ENCODE data around the gene TNRC6A. TPM values are rescaled to one million over a fixed set of nuclear protein-coding genes. Genes with fewer than 3 reads are reported as not detected.
A peak's percentile ranks its signal among the peaks of the same experiment; 100 is the strongest.
"Not testable (repeated sequence)": the region's sequence is repeated elsewhere in the genome, so short reads cannot be mapped to it uniquely, and the experiment has no call there.

TNRC6A gene
- total and polyA plus RNA-seq, 4 donors: 9.3 to 42.3 (median 22.9) TPM

GRCh38 chr16:24844101-24845030 is 114.9 kb downstream of the TNRC6A start:
- WGBS: 87% methylated on average over 17 of the region's 17 CpGs
- Histone ChIP-seq H3K36me3 (ENCODE audit: control insufficient read depth in 4 of 4, insufficient read depth in 3 of 4, low read depth in 1 of 4, low read length in 3 of 4) (peaks cover 0 to 1% (median 0%) of the 10 kb centered on the region in 4 donors), H3K27me3 (ENCODE audit: control insufficient read depth in 4 of 4, insufficient read depth in 4 of 4, low read length in 3 of 4) (no peaks in the 10 kb centered on the region), H3K9ac (ENCODE audit: low read depth in 1 of 2, low read length in 2 of 2) (no peak overlapping the region), H3K9me3 (ENCODE audit: control insufficient read depth in 4 of 4, low read length in 3 of 4) (no peaks in the 10 kb centered on the region), H3K27ac (ENCODE audit: low read depth in 1 of 2, low read length in 2 of 2) (no peak overlapping the region), H3K4me1 (ENCODE audit: control insufficient read depth in 4 of 4, insufficient read depth in 4 of 4, low read length in 3 of 4) (peaks cover under 1 to 9% (median 5%) of the 10 kb centered on the region in 4 donors), H3K4me3 (ENCODE audit: low read depth in 1 of 3, low read length in 3 of 3) (no peak overlapping the region)
- TF ChIP-seq HNF4G (IDR thresholded peaks at IDR 0.05): no peak
- no peak for DNase-seq (ENCODE audit: low spot score)

DNA sequence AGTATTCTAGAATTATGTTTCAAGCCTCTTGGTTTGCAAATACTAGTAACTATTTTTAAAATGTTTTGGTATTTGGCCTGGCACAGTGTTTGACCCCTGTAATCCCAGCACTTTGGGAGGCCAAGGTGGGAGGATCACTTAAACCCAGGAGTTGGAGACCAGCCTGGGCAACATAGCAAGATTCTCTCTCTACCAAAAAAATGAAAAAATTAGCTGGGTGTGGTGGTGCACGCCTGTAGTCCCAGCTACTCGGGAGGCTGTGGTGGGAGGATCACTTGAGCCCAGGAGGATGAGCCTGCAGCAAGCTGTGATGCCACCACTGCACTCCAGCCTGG is 115.5 kb downstream of the TNRC6A start:
- not testable (repeated sequence) for H3K9me3 ChIP-seq (ENCODE audit: control insufficient read depth in 4 of 4, low read length in 3 of 4); H3K36me3 ChIP-seq (ENCODE audit: control insufficient read depth in 4 of 4, insufficient read depth in 3 of 4, low read depth in 1 of 4, low read length in 3 of 4); H3K4me3 ChIP-seq (ENCODE audit: low read depth in 1 of 3, low read length in 3 of 3); H3K9ac ChIP-seq (ENCODE audit: low read depth in 1 of 2, low read length in 2 of 2); DNase-seq (ENCODE audit: low spot score); H3K4me1 ChIP-seq (ENCODE audit: control insufficient read depth in 4 of 4, insufficient read depth in 4 of 4, low read length in 3 of 4); H3K27ac ChIP-seq (ENCODE audit: low read depth in 1 of 2, low read length in 2 of 2); H3K27me3 ChIP-seq (ENCODE audit: control insufficient read depth in 4 of 4, insufficient read depth in 4 of 4, low read length in 3 of 4)
- 97% methylated on average over 2 of the region's 2 CpGs for WGBS

GRCh38 chr16:24845726-24846547 is 116.5 kb downstream of the TNRC6A start, which contains the start of gene SLC5A11:
Gene SLC5A11, plus strand, starts transcription at chr16:24845963. Its CDS starts 12,681 bp downstream, at chr16:24858644.
- Histone ChIP-seq H3K9me3 (ENCODE audit: control insufficient read depth in 4 of 4, low read length in 3 of 4) (no peaks in the 10 kb centered on the region), H3K4me3 (ENCODE audit: low read depth in 1 of 3, low read length in 3 of 3) (no peak within 1 kb of the TSS), H3K9ac (ENCODE audit: low read depth in 1 of 2, low read length in 2 of 2) (no peak within 1 kb of the TSS), H3K36me3 (ENCODE audit: control insufficient read depth in 4 of 4, insufficient read depth in 3 of 4, low read depth in 1 of 4, low read length in 3 of 4) (peaks cover 0 to 1% (median 0%) of the 10 kb centered on the region in 4 donors), H3K27me3 (ENCODE audit: control insufficient read depth in 4 of 4, insufficient read depth in 4 of 4, low read length in 3 of 4) (no peaks in the 10 kb centered on the region), H3K4me1 (ENCODE audit: control insufficient read depth in 4 of 4, insufficient read depth in 4 of 4, low read length in 3 of 4) (peaks cover 0 to 6% (median 2%) of the 10 kb centered on the region in 4 donors), H3K27ac (ENCODE audit: low read depth in 1 of 2, low read length in 2 of 2) (no peak within 1 kb of the TSS)
- DNase-seq (ENCODE audit: low spot score): no peak
- WGBS: 41% methylated on average over 21 of the region's 21 CpGs
- no peak for TF ChIP-seq FOXA2 (IDR thresholded peaks at IDR 0.05)
- no peak for TF ChIP-seq FOXA1 (IDR thresholded peaks at IDR 0.05)
- TF ChIP-seq NR2F2 (IDR thresholded peaks at IDR 0.05): no peak
- no peak for TF ChIP-seq RXRA (IDR thresholded peaks at IDR 0.05)
- no peak for TF ChIP-seq HNF4G (IDR thresholded peaks at IDR 0.05)
- no peak for TF ChIP-seq YY1 (IDR thresholded peaks at IDR 0.05)
- peak in 1 of 2 donors; percentile 71 for TF ChIP-seq HNF4A (conservative IDR thresholded peaks at IDR 0.05)
- no peak for TF ChIP-seq RAD21 (IDR thresholded peaks at IDR 0.05)
- TF ChIP-seq, protein P1, sequence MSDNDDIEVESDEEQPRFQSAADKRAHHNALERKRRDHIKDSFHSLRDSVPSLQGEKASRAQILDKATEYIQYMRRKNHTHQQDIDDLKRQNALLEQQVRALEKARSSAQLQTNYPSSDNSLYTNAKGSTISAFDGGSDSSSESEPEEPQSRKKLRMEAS (IDR thresholded peaks at IDR 0.05): no peak
- TF ChIP-seq ATF3 (IDR thresholded peaks at IDR 0.05): no peak
- TF ChIP-seq REST (IDR thresholded peaks at IDR 0.05): no peak
- TF ChIP-seq CTCF (IDR thresholded peaks at IDR 0.05; ENCODE audit: low read depth, low read length, missing input control): no peak
- TF ChIP-seq ZBTB33 (IDR thresholded peaks at IDR 0.05): no peak
- TF ChIP-seq SP1 (IDR thresholded peaks at IDR 0.05): peak; percentile 48
- TF ChIP-seq GABPA (IDR thresholded peaks at IDR 0.05 in 1 of 2, conservative IDR thresholded peaks at IDR 0.05 in 1 of 2): no peak
- TF ChIP-seq JUND (IDR thresholded peaks at IDR 0.05): no peak
- TF ChIP-seq TAF1 (conservative IDR thresholded peaks at IDR 0.05): no peak

Measured in liver (tissue), 9 donors.